Activated CD4-positive, alpha-beta T cell treated with anti-CD3 and anti-CD28 coated beads, Interleukin-10, Interleukin-2, amounts not matched to agents 100 ng/mL and 50 ng/mL, durations not matched to agents 16 hours and 8 hours (primary cell): ENCODE measurements around the gene SLC5A9.
"Not testable (repeated sequence)": the region's sequence is repeated elsewhere in the genome, so short reads cannot be mapped to it uniquely, and the experiment has no call there.

Source experiments
- DNase-seq: peaks from one replicate; pipeline ENCODE4 v3.0.0-alpha.2; 2020

SLC5A9 gene

DNA sequence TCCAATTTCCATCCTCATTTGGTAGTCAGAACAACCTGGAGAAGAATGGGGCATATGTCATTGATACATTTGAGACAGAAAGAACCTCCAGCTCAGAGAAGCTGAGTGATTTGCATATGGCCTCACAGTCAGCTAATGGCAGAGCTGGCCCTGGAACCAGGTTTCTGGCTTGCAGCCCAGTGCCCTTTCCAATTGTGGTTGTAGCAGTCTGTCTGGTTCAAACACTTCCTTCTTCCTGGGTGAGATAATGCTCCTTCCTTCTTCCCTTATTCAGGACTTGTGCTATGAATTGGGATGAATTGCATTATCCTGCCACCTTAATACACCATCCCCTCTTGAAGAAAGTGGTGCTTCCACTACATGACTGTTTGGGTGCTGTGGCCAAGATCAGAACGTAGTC, 24.2 kb downstream of the SLC5A9 start:
- no peak for DNase-seq

DNA sequence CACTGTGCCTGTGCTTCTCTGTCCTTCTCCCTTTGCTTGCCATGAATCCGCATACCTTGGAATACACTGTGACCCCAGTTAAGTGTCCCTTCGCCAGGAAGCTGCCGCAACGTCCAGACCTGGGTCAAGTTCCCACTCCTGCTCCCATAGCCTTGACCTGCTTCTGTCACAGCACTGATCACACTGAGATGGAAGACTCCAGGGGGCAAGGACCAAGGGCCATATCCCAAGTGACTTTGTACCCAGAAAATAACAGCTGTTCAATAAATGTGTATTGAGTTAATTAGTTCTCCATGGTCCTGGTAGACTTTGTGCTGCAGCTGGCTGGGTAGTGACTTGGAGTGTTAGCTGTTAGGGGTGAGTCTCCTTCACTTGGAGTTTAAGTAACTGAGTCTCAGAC, 25.8 kb downstream of the SLC5A9 start:
- DNase-seq = no peak

DNA sequence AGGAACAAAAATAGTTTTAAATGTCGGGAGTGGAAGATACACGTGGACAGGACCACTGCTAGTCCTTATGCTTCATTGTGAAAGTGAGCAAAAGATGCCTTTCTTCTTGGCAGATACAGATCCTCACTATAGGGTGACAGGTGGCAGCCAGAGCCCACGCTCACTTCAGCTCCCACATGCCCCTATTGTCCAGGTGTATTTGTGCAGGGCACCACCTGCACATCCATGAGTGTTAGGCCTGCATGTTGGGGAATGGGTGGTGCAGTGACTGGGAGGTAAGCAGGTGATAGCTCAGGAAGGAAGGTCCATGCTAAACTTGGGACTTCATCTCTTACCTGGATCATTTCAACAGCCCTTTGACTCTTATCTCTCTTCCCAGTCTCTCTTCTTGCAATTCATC, 27.4 kb downstream of the SLC5A9 start:
- no peak for DNase-seq

DNA sequence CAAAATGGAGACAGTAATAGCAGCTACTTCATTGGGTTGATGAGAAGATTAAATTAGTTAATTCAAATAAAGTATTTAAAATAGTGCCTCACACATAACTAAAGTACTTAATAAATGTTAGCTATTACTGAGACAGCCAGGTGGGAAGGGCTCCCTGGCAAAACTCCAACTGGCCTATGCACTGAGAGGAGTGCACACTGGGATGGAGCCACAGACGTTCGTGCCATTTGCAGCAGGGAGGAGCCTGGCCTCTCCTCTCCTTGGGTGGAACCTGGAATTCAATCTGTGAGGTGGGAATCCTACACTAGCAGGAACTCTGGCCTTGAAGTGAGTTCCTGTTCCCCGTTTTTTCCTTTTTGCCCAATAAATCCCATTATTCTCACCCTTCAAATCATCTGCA, 28.1 kb downstream of the SLC5A9 start:
- no peak for DNase-seq

DNA sequence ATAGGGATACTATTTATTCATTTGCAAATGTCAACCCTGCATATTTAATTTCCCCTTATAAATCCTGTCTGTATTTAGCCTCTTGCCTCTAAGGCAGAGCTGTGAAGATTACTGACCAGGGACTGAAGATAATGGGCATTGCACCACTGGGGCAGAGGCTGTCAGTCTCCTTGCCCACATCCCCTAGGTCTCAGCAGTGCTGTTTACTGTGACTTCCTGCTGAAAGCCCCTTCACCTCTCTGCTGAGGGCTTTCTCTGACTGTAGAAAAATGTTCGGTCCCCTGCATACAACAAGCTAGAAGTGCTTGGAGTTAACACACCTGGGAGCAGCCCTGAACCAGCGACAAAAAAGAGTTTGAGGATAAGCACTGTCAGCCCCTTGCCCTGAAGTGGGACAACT, 28.8 kb downstream of the SLC5A9 start:
- no peak for DNase-seq

DNA sequence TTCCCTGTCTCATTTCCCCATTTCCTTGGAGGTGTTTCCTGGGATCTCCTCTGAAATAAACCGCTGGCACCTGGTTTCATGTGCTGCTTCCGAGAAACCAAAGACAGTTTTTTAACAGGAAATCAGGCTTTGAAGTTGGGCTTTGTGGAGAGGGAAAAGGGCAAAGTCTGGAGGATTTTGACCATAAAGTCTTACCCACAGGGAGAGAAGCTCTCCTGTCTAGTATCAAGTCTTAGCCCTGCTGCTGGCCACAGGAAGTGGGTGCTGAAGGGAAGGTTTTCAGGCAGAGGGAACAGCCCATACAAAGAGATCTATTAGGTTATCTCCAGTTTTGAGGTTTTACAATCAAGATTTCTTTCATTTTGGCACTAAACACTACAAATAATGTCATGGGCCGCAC, 29.3 kb downstream of the SLC5A9 start:
- DNase-seq = no peak

DNA sequence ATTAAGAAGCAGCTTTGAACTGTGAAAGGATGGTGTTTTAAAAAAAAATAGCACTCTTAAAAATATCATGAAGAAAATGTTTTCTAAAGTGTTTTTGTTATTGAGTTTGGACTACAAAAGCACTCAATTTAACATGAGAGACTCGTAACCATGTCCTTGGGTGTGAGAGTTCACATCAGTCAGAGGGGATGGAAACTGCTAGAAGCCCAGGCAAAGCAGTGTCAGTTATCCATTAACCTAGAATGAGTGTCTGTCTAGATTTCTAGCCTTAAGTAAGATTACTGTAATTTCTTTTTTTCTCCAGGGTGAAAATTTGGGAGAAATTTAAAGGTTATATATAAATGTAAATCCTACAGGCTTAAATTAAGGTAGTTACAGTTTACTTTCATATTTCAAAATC, 31.7 kb downstream of the SLC5A9 start:
- no peak for DNase-seq

DNA sequence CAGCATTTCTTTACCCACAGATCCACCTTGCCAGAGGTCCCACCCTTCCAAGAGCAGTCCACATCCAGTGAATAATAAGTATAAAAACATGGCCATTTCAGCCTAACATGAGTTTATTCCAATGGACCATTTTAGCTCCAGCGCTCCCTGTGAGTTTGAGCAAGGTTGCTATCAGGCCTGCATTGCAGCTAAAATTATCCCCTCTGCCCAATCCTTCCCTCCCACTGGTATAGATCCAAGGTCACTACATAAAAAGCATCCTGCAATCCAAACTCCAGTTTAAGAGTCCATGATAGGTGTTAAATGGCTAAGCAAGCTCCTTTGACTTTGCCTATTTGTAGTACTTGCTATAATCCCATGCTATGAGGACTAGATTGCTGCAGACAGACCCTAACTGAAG, 35.6 kb downstream of the SLC5A9 start:
- no peak for DNase-seq

DNA sequence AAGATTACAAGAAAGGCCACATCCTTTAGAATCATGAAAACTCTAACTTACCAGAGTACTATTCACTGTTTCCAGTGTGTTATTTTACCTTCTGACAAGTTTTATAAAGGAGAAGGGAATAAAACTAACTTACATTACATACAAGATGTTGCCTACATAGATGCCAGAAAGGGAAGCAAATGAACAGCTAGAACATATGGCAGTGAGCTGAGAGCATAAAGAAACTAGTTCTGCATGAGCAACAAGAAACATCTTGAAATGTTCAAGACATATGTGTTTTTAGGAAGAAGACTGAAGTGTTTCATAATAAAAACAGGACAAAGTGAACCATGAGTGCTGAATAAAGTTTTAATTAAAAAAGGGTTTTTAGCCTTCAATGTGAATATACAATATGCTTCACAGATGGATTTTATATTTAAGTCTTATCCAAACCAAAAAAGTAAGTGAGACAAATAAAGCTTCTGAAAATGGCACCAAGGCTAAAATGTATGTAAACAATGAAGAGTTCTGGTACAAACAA, 39.4 kb downstream of the SLC5A9 start:
- no peak for DNase-seq

DNA sequence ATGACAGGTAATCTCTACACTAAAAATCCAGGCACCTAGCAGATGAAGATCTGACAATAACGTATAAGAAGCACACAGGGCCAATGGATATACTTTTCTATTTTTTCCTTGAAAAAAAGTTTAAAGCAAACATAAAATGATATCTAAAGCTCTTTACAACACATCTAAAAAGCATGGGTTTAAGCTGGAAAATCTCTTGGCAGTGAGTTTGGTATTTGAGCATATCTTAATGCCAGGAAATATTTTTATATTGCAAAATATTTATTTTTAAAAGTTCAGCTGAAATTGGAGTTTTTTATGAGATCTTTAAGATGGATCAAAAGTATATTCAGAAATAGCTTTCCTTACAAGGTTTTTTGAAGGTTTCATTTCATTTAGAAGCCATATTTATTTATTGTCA, 40.5 kb downstream of the SLC5A9 start:
- no peak for DNase-seq

DNA sequence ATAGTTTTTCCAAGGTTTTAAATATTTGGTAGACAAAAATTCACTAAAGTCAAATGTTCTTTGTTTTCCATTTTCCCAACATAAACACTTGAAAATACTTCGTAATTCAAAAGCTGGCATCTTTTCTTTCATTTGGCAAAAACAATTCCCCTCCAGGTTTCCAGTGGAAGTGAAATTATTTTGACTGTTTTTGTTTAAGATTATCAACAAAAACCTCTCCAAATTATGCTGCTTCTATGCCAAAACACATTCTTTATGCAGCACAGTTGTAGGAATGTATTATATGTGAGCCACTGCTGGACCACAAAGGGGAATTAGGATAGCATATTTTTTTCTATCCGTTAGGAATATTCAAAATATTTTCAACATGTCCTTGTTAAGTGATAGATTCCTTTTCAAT, 44.1 kb downstream of the SLC5A9 start:
- DNase-seq = no peak

DNA sequence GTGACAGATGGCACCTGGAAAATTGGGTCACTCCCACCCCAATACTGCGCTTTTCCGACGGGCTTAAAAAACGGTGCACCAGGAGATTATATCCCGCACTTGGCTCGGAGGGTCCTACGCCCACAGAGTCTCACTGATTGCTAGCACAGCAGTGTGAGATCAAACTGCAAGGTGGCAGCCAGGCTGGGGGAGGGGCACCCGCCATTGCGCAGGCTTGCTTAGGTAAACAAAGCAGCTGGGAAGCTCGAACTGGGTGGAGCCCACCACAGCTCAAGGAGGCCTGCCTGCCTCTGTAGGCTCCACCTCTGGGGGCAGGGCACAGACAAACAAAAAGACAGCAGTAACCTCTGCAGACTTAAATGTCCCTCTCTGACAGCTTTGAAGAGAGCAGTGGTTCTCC, 54.9 kb downstream of the SLC5A9 start:
- DNase-seq = not testable (repeated sequence)

DNA sequence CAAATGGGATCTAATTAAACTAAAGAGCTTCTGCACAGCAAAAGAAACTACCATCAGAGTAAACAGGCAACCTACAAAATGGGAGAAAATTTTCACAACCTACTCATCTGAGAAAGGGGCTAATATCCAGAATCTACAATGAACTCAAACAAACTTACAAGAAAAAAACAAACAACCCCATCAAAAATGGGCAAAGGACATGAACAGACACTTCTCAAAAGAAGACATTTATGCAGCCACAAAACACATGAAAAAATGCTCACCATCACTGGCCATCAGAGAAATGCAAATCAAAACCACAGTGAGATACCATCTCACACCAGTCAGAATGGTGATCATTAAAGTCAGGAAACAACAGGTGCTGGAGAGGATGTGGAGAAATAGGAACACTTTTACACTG, 59.8 kb downstream of the SLC5A9 start:
- not testable (repeated sequence) for DNase-seq

DNA sequence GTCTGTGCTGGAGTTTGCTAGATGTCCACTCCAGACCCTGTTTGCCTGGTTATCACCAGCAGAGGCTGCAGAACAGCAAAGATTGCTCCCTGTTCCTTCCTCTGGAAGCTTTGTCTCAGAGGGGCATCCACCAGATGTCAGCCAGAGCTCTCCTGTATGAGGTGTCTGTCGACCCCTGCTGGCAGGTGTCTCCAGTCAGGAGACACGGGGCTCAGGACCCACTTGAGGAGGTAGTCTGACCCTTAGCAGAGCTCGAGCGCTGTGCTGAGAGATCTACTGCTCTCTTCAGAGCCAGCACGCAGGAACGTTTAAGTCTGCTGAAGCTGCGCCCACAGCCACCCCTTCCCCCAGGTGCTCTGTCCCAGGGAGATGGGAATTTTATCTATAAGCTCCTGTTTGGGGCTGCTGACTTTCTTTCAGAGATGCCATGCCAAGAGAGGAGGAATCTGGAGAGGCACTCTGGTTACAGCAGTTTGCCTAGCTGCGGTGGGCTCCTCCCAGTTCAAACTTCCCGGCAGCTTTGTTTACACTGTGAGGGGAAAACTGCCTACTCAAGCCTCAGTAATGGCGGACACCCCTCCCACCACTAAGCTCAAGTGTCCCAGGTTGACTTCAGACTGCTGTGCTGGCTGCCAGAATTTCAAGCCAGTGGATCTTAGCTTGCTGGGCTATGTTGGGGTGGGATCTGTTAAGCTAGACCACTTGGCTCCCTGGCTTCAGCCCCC, 62.3 kb downstream of the SLC5A9 start:
- DNase-seq = not testable (repeated sequence)

DNA sequence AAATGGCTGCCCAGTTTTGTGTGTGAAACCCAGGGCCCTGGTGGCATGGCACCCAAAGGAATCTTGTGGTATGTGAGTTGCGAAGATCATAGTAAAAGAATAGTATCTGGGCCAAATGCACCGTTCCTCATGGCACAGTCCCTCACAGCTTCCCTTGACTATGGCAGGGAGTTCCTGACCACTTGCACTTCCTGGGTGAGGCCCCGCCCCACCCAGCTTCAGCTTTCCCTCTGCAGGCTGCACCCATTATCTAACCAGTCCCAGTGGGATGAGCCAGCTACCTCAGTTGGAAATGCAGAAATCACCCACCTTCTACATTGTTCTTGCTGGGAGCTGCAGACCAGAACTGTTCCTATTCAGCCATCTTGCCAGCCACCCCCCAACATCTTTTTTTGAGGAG, 63.0 kb downstream of the SLC5A9 start:
- DNase-seq = no peak

DNA sequence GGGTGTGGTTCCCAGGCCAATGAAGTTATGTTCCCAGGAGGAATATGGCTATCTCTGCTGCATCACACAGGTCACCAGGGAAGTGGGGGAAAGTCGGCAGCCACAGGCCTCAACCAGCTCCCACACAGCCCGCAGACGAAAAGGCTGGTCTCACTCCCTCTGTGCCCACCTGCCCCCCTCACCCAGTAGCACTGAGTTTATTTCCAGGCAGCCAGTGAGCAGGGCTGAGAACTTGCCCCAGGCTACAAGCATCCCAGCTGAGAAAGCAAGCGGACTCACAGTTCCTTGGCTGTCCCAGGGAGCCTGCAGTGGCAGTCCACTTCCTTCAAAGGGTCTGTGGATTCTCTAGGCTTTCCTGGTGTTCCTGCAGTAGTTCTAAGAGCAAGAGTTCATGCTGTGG, 68.9 kb downstream of the SLC5A9 start:
- no peak for DNase-seq

DNA sequence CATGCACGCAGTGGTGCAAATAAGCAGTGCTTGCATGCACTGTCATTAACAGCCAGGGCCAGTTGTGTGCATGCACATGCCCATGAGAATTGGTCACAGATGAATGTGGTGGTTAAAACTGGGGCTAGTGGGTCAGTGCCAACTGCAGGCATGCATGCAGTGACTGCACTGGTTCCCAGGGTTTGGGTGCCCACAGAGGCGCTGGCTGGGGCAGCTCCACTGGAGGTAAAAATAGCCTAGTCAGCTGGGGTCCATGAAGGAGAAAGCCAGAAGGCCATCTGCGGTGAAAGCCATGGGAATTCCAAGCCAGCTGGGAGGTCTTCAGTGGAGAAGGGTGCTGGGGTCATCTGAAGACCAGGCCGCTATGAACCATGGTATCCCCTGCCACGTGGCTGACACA, 70.2 kb downstream of the SLC5A9 start:
- no peak for DNase-seq

DNA sequence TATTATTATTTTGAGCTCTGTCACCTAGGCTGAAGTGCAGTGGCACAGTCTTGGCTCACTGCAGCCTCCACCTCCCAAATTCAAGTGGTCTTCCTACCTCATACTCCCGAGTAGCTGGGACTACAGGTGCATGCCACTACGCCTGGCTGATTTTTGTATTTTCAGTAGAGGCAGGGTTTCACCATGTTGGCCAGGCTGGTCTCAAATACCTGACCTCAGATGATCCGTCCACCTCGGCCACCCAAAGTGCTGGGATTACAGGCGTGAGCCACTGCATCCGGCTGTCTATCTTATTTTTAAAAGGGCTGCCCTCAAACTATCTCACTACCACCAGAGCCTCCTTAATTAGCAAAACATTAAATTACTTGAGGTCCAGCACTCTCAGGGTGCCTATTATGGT, 71.6 kb downstream of the SLC5A9 start:
- DNase-seq = not testable (repeated sequence)

DNA sequence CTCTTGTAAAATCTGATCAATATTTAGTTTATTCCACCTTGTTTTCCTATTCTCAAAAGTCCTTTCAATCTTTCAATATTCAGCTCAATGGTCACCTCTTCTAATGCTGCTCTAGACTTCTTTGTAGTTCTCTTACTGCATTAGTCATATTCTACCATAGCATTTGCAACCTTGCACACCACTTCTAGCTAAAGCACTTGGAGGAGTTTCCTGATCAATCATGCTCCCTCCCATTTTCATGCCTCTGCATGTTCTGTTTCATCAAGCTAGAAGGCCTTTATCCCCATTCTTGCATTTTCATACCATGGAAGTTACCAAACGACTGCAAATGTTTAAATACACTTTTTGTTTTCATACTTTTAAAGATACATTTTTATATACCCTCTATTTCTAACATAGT, 72.1 kb downstream of the SLC5A9 start:
- DNase-seq = no peak
